Coronary artery (tissue), 2 donors: ENCODE measurements around the gene COQ10B.

Experiments used
- DNase-seq: peaks from one replicate; pipeline ENCODE4 v3.0.0-alpha.2; 2017; ENCODE audit warnings: low spot score
- H3K27ac ChIP-seq, 2 donors: fragments of 200-600 bp; sonication (generic); one replicate each; pipeline ENCODE4 v1.5.1; 2016 to 2019
- H3K4me3 ChIP-seq: fragments of 200-600 bp; sonication (generic); 2 replicates; pipeline ENCODE4 v1.5.1; 2016; ENCODE audit warnings: mild to moderate bottlenecking, moderate library complexity
- TF ChIP-seq, protein P1 (sequence below): fragments of 200-600 bp; sonication (generic); IDR thresholded peaks from one replicate; pipeline ENCODE4 v1.5.1; 2019; ENCODE audit warnings: antibody characterized with exemption

Gene COQ10B

DNA sequence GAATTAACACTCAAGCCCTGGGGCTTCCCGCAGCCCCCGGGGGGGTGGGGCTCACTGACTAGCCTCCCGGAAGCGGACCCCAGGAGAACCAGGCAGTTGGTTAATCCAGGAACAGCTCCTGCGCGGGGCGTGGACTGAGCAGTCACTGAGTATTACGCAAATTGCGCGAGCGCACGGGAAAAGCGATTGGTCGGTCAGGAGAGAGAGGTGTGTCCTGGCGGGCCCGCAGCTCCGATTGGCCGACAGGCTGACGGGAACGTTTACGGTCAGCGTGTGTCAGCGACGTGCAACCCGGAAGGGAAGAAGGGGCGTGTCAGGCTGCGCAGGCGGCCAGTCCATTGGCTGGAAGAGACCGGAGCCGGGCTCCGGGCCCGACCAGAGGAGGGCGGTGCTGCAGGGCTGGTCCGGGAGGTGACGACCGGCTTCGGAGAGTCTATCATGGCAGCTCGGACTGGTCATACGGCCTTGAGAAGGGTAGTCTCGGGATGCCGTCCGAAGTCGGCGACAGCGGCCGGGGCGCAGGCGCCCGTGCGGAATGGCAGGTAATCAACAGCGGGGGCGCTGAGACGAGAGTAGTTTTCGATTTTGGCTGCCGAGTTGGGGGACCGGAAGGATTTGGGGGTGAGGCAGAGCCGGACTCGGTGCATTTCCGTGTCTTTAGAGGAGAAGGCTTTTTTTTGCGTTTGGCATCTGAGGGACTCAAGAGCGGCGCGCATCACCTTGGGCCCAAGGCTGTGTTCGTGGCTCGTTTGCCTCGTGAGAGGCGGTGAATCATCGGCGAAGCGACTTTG lies at the start of gene COQ10B:
COQ10B (plus strand) TSS at position 430 of the 791 bp plus-strand sequence; CDS start at position 439, 9 bp downstream.
- TF ChIP-seq, protein P1, sequence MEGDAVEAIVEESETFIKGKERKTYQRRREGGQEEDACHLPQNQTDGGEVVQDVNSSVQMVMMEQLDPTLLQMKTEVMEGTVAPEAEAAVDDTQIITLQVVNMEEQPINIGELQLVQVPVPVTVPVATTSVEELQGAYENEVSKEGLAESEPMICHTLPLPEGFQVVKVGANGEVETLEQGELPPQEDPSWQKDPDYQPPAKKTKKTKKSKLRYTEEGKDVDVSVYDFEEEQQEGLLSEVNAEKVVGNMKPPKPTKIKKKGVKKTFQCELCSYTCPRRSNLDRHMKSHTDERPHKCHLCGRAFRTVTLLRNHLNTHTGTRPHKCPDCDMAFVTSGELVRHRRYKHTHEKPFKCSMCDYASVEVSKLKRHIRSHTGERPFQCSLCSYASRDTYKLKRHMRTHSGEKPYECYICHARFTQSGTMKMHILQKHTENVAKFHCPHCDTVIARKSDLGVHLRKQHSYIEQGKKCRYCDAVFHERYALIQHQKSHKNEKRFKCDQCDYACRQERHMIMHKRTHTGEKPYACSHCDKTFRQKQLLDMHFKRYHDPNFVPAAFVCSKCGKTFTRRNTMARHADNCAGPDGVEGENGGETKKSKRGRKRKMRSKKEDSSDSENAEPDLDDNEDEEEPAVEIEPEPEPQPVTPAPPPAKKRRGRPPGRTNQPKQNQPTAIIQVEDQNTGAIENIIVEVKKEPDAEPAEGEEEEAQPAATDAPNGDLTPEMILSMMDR, result no peak
- peak; percentile 100 for DNase-seq
- peak within 1 kb of the TSS; percentile 86 for H3K4me3 ChIP-seq
- peak within 1 kb of the TSS; percentile 98 to 99 for H3K27ac ChIP-seq

DNA sequence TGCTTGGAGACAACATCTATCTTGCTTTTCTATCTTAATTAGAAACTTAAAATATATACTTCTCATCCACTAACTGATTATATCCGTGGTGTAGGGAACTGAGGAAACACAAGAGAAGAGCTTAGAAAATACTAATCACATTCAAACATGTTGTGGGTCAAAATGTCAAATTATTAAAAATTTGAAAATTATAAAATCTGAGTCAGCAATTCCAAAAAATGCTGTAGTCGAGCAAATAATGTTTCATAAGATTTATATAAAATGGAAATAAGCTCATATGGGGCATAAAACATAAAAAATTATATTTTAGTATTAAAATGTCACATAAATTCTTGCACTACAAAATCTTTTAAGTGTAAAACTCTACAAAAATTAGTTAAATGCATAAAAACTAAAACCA lies 47.8 kb upstream of the COQ10B start:
- no peak for DNase-seq
- TF ChIP-seq, protein P1, result no peak
- Histone ChIP-seq H3K4me3 (no peak overlapping the region), H3K27ac (no peak overlapping the region)

DNA sequence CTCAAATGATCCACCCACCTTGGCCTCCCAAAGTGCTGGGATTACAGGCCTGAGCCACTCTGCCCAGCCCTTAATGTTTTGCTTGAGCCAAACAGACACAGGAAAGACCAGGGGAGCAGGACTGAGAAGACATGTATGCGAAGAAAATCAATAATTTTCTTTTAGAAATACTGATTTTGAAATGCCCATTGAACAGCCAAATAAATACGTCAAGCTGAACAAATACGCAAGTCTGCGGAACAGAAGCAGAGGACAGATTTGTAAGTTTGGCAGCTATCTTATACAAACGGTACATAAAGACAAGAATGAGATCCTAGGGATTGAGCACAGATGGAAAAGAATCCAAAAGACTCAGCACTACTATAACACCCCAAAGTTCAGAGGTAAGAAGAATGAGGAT lies 39.3 kb upstream of the COQ10B start:
- TF ChIP-seq, protein P1, result no peak
- DNase-seq, result no peak
- Histone ChIP-seq H3K4me3 (no peak overlapping the region), H3K27ac (no peak overlapping the region)

DNA sequence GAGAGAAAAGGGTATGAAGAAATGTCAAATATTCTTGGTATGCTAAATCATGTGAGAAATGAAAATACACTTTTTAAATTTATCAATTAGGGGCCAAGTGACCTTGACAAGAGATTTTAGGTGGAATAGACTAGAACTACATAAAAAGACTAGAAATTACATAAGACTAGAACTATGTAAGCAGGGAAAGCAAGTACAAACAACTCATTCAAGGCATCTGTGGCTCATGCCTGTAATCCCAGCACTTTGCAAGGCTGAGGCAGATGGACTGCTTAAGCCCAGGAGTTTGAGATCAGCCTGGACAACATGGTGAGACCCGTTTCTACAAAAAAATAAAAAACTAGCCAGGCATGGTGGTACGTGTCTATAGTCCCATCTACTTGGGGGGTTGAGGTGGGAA lies 38.8 kb upstream of the COQ10B start:
- H3K27ac ChIP-seq, result no peak overlapping the region
- TF ChIP-seq, protein P1, result no peak
- no peak overlapping the region for H3K4me3 ChIP-seq
- DNase-seq, result no peak

DNA sequence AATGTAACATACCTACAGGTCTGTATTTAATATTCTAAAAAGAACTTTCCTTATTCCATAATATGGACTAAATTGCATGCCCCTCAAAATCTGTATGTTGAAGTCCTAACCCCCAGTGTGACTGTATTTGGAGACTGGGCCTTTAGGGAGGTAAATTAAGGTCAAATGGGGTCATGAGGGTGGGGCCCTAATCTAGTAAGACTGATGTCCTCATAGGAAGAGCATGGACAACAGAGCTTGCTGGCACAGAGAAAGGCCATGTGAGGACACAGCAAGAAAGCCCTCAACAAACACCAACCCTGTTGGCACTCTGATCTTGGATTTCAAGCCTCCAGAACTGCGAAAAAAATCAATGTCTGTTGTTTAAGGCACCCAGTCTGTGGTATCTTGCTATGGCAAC lies 37.1 kb upstream of the COQ10B start:
- TF ChIP-seq, protein P1, result no peak
- Histone ChIP-seq H3K4me3 (no peak overlapping the region), H3K27ac (no peak overlapping the region)
- no peak for DNase-seq

DNA sequence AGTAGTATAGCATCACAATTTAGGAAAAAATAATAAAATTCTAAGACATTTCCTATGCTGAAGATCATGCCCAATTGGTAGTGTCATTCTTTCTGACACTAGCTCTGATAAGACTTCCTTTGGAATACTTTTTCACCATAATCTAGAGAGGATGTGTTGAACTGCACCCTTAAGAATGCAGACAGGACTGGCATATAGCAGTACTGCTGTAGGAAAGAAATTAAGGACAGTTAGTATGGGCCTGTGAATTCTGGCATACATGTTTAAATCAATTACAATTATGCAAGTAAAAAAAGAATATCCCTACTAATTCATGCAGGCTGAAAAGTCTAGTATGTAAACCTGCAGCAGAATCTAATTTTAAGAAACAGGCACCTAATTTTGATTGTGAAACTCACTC lies 33.9 kb upstream of the COQ10B start:
- Histone ChIP-seq H3K27ac (no peak overlapping the region), H3K4me3 (no peak overlapping the region)
- TF ChIP-seq, protein P1, result no peak
- DNase-seq, result no peak

DNA sequence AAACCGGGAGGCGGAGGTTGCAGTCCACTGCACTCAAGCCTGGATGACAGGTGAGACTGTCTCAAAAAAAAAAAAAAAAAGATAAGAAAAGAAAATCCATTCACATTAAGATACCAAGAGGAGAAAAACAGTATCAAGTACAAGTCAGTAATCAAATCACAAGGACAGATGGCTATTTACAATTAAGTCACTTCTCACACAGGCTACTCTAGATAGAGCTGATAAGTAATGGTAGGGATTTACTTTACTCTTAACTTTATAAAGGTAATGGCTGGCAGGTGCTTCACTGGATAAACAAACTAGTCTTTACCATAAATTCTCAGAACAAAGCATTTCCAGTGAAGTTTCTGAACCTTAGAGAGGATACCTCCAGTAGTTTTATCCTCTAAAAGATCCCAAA lies 30.0 kb upstream of the COQ10B start:
- Histone ChIP-seq H3K4me3 (no peak overlapping the region), H3K27ac (no peak overlapping the region)
- DNase-seq, result no peak
- TF ChIP-seq, protein P1, result no peak
